Neural progenitor cell (in vitro differentiated cells): Measurements from ENCODE around the gene TCF7L2. TPM values are rescaled to one million over a fixed set of nuclear protein-coding genes. Genes with fewer than 3 reads are reported as not detected.

ENCODE experiments used
- DNase-seq: peaks from one replicate; pipeline ENCODE4 v3.0.0-alpha.2; 2016; ENCODE audit warnings: low spot score
- H2AFZ ChIP-seq: fragments of 200-600 bp; sonication (generic); replicated peaks from 2 replicates; pipeline ENCODE4 v1.6.1; 2016; ENCODE audit warnings: antibody characterized with exemption
- H3F3A ChIP-seq: fragments of 200-600 bp; sonication (generic); 2 replicates; pipeline ENCODE4 v1.6.1; 2016; ENCODE audit warnings: antibody characterized with exemption, low read depth
- H3K27ac ChIP-seq: fragments of 200-600 bp; sonication (generic); 2 replicates; pipeline ENCODE4 v1.5.1; 2016; ENCODE audit warnings: mild to moderate bottlenecking
- H3K27me3 ChIP-seq: fragments of 200-600 bp; sonication (generic); 2 replicates; pipeline ENCODE4 v1.6.1; 2016; ENCODE audit warnings: mild to moderate bottlenecking, moderate library complexity
- H3K36me3 ChIP-seq: fragments of 200-600 bp; sonication (generic); 2 replicates; pipeline ENCODE4 v1.5.1; 2016
- H3K4me1 ChIP-seq: fragments of 200-600 bp; sonication (generic); 2 replicates; pipeline ENCODE4 v1.6.1; 2016; ENCODE audit warnings: mixed run types
- H3K4me2 ChIP-seq: fragments of 200-600 bp; sonication (generic); 2 replicates; pipeline ENCODE4 v1.6.1; 2016
- H3K4me3 ChIP-seq: fragments of 200-600 bp; sonication (generic); 2 replicates; pipeline ENCODE4 v1.5.1; 2016
- H3K79me2 ChIP-seq: fragments of 200-600 bp; sonication (generic); 2 replicates; pipeline ENCODE4 v1.6.1; 2016; ENCODE audit warnings: low read depth
- H3K9ac ChIP-seq: fragments of 200-600 bp; sonication (generic); 2 replicates; pipeline ENCODE4 v1.6.1; 2016
- H3K9me3 ChIP-seq: fragments of 200-600 bp; sonication (generic); 2 replicates; pipeline ENCODE4 v1.5.1; 2016; ENCODE audit warnings: low read depth
- H4K20me1 ChIP-seq: fragments of 200-600 bp; sonication (generic); 2 replicates; pipeline ENCODE4 v1.6.1; 2016; ENCODE audit warnings: low read depth
- H3K27ac Mint-ChIP-seq: 3 replicates; pipeline ENCODE4 v1.8.0; 2021; ENCODE audit warnings: mixed read lengths
- H3K27me3 Mint-ChIP-seq: 2 replicates; pipeline ENCODE4 v1.8.0; 2022; ENCODE audit warnings: low read depth, mild to moderate bottlenecking, inconsistent platforms, moderate library complexity, mixed read lengths; ENCODE audit not compliant: insufficient read depth
- H3K36me3 Mint-ChIP-seq: 3 replicates; pipeline ENCODE4 v1.8.0; 2021; ENCODE audit warnings: mixed read lengths
- H3K4me1 Mint-ChIP-seq: 3 replicates; pipeline ENCODE4 v1.8.0; 2021; ENCODE audit warnings: mixed read lengths
- H3K4me3 Mint-ChIP-seq: 3 replicates; pipeline ENCODE4 v1.8.0; 2021; ENCODE audit warnings: mild to moderate bottlenecking, moderate library complexity, mixed read lengths
- H3K9me3 Mint-ChIP-seq: 3 replicates; pipeline ENCODE4 v1.8.0; 2020; ENCODE audit warnings: mixed read lengths
- EZH2 ChIP-seq: fragments of 200-600 bp; sonication (generic); IDR thresholded peaks from 2 replicates; pipeline ENCODE4 v1.6.1; 2017; ENCODE audit warnings: antibody characterized with exemption, mild to moderate bottlenecking, moderate library complexity
- EZH2phosphoT487 ChIP-seq: fragments of 200-600 bp; sonication (generic); IDR thresholded peaks from 2 replicates; pipeline ENCODE4 v1.6.1; 2017; ENCODE audit warnings: antibody characterized with exemption
- total RNA-seq: library from RNA; depleted of rRNA; stranded (reverse); fragments of >200 nt; gene quantifications from 2 replicates; pipeline ENCODE4 v1.2.3, GENCODE V29; 2015; ENCODE audit warnings: low replicate concordance
- TF ChIP-seq, protein P1 (sequence below): fragments of 200-600 bp; sonication (generic); IDR thresholded peaks from 2 replicates; pipeline ENCODE4 v1.5.1; 2017; ENCODE audit warnings: antibody characterized with exemption, mild to moderate bottlenecking

The TCF7L2 gene
- total RNA-seq, 1 donor from 2014 or later, result 12.3 TPM

DNA sequence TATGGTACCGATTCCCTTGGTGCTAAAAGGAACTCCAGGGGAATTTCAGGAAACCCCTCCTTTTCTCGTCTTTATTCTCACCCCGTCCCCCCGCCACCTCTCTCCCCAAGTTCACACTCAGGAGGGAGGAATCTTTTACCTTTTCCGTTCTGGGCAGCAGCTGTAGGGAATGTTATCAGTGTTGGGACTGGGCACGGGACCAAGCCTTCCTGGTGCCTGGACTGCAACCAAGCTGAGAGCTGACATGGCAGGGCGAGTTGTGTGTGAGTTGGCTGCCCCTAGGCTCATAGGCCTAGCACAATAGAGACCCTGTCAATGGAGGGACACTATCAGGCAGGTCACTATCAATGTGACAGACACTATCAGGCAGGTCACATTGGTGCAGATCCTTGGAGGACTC, 121.4 kb downstream of the TCF7L2 start:
- Mint-ChIP-seq H3K36me3 (peaks cover 8% of the 10 kb centered on the region), H3K9me3 (no peaks in the 10 kb centered on the region), H3K27me3 (no peaks in the 10 kb centered on the region), H3K4me3 (no peak overlapping the region), H3K4me1 (peaks cover 33% of the 10 kb centered on the region), H3K27ac (no peak overlapping the region)
- no peak overlapping the region for H2AFZ ChIP-seq
- H3K79me2 ChIP-seq, result peaks cover 97% of the 10 kb centered on the region
- H3K27ac ChIP-seq, result no peak overlapping the region
- H3K4me1 ChIP-seq, result peaks cover 7% of the 10 kb centered on the region
- no peaks in the 10 kb centered on the region for H3K36me3 ChIP-seq
- DNase-seq, result no peak
- H4K20me1 ChIP-seq, result peaks cover 49% of the 10 kb centered on the region
- H3F3A ChIP-seq, result peaks cover 8% of the 10 kb centered on the region
- H3K9me3 ChIP-seq, result no peaks in the 10 kb centered on the region
- TF ChIP-seq EZH2 (no peak), EZH2phosphoT487 (no peak)
- TF ChIP-seq, protein P1, sequence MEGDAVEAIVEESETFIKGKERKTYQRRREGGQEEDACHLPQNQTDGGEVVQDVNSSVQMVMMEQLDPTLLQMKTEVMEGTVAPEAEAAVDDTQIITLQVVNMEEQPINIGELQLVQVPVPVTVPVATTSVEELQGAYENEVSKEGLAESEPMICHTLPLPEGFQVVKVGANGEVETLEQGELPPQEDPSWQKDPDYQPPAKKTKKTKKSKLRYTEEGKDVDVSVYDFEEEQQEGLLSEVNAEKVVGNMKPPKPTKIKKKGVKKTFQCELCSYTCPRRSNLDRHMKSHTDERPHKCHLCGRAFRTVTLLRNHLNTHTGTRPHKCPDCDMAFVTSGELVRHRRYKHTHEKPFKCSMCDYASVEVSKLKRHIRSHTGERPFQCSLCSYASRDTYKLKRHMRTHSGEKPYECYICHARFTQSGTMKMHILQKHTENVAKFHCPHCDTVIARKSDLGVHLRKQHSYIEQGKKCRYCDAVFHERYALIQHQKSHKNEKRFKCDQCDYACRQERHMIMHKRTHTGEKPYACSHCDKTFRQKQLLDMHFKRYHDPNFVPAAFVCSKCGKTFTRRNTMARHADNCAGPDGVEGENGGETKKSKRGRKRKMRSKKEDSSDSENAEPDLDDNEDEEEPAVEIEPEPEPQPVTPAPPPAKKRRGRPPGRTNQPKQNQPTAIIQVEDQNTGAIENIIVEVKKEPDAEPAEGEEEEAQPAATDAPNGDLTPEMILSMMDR, result no peak
- H3K9ac ChIP-seq, result no peak overlapping the region
- no peak overlapping the region for H3K4me3 ChIP-seq
- H3K27me3 ChIP-seq, result no peaks in the 10 kb centered on the region
- no peak overlapping the region for H3K4me2 ChIP-seq

DNA sequence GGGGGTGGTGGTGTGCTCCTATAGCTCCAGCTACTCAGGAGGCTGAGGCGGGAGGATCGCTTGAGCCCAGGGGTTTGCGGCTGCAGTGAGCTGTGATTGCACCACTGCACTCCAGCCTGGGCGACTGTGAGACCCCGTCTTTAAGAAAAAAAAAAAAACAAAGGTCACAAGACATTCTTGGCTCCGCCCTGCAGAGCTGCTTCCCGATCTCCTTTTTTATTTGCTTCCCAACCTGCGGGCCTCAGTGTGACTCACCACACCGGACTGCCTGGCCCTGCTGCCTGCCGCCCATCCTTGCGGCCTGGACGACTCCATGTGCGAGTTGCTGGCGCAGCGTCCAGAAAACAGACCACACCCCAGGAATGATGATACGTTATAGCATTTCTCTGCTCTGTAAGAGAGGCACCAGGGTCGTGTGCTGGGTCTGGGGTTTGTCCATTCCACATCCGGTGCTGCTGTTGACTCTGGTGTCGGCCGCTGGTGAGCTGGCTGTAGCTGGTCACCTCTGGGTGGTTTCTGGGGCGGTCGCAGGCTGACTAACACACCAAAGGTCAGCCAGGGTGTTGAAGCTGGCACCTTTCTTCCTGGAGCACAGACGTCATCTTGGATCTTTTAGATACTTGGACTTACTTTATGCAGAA, 123.6 kb downstream of the TCF7L2 start:
- Histone ChIP-seq H3K4me2 (no peak overlapping the region), H3K79me2 (peaks cover 97% of the 10 kb centered on the region), H3K9me3 (no peaks in the 10 kb centered on the region), H4K20me1 (peaks cover 63% of the 10 kb centered on the region), H3F3A (peaks cover 13% of the 10 kb centered on the region), H2AFZ (no peak overlapping the region), H3K36me3 (no peaks in the 10 kb centered on the region), H3K9ac (no peak overlapping the region), H3K4me3 (no peak overlapping the region), H3K4me1 (peaks cover 8% of the 10 kb centered on the region), H3K27ac (no peak overlapping the region), H3K27me3 (no peaks in the 10 kb centered on the region)
- Mint-ChIP-seq H3K27ac (peak overlapping the region; percentile 78), H3K36me3 (peaks cover 8% of the 10 kb centered on the region), H3K9me3 (no peaks in the 10 kb centered on the region), H3K4me3 (no peak overlapping the region), H3K4me1 (peaks cover 36% of the 10 kb centered on the region), H3K27me3 (no peaks in the 10 kb centered on the region)
- peak; percentile 65 for DNase-seq
- TF ChIP-seq, protein P1, result no peak
- TF ChIP-seq EZH2phosphoT487 (no peak), EZH2 (no peak)

DNA sequence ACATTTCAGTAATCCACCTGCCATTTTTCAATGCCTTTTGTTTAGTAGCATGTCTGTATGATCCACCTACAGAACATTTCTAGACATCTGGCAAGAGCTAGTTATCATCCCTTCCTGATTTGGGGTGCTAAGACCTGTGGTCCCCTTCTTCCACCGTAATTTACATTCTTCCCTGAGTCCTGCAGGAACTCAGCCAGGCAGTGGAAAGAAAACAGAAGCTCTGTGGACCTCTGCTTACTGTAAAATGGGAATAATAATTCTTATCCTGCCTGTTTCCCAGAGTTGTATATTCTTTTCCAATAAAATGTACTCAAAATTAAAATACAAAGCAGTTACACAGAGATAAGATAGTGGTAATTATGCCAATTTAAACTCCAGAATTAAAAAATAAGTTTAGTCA, 126.9 kb downstream of the TCF7L2 start:
- H3K4me3 Mint-ChIP-seq, result no peak overlapping the region
- Histone ChIP-seq H2AFZ (no peak overlapping the region), H3K27ac (no peak overlapping the region), H3F3A (peaks cover 22% of the 10 kb centered on the region), H3K4me1 (peaks cover 20% of the 10 kb centered on the region), H3K9me3 (no peaks in the 10 kb centered on the region), H3K9ac (no peak overlapping the region), H3K36me3 (no peaks in the 10 kb centered on the region), H3K4me2 (no peak overlapping the region), H3K27me3 (no peaks in the 10 kb centered on the region), H3K4me3 (no peak overlapping the region), H3K79me2 (peaks cover 97% of the 10 kb centered on the region), H4K20me1 (peaks cover 83% of the 10 kb centered on the region)
- no peaks in the 10 kb centered on the region for H3K9me3 Mint-ChIP-seq
- H3K27me3 Mint-ChIP-seq, result peaks cover 2% of the 10 kb centered on the region
- no peaks in the 10 kb centered on the region for H3K36me3 Mint-ChIP-seq
- no peak for DNase-seq
- H3K27ac Mint-ChIP-seq, result no peak overlapping the region
- peaks cover 40% of the 10 kb centered on the region for H3K4me1 Mint-ChIP-seq
- TF ChIP-seq EZH2 (no peak), EZH2phosphoT487 (no peak)
- TF ChIP-seq, protein P1, result no peak
